Measurements from ENCODE around the gene MAGI3.
"Not testable (repeated sequence)": the region's sequence is repeated elsewhere in the genome, so short reads cannot be mapped to it uniquely, and the experiment has no call there.

The MAGI3 gene

GRCh38 chr1:113519556-113519955 is 129.2 kb downstream of the MAGI3 start:
- no peak for DNase-seq

- DNase-seq = no peak
These were observed 139.7 kb downstream of the MAGI3 start for GRCh38 chr1:113530021-113530420.

- no peak for DNase-seq
These were observed 141.0 kb downstream of the MAGI3 start for GRCh38 chr1:113531321-113531720.

GRCh38 chr1:113533061-113533460 is 142.7 kb downstream of the MAGI3 start:
- DNase-seq = no peak

- no peak for DNase-seq
These were observed 144.0 kb downstream of the MAGI3 start for GRCh38 chr1:113534130-113534817.

GRCh38 chr1:113534875-113535274 is 144.6 kb downstream of the MAGI3 start:
- DNase-seq = no peak

GRCh38 chr1:113536182-113536780 is 146.0 kb downstream of the MAGI3 start:
- DNase-seq = no peak

GRCh38 chr1:113538225-113538624 is 147.9 kb downstream of the MAGI3 start:
- no peak for DNase-seq

- no peak for DNase-seq
These were observed 150.0 kb downstream of the MAGI3 start for GRCh38 chr1:113540335-113540734.

- DNase-seq = no peak
These were observed 150.8 kb downstream of the MAGI3 start for GRCh38 chr1:113541106-113541505.

GRCh38 chr1:113542221-113542701 is 151.9 kb downstream of the MAGI3 start:
- DNase-seq = no peak

GRCh38 chr1:113543110-113543509 is 152.8 kb downstream of the MAGI3 start:
- DNase-seq = no peak

GRCh38 chr1:113545210-113545609 is 154.9 kb downstream of the MAGI3 start:
- DNase-seq = no peak

- DNase-seq = no peak
These were observed 155.3 kb downstream of the MAGI3 start for GRCh38 chr1:113545626-113546025.

- DNase-seq = no peak
These were observed 161.4 kb downstream of the MAGI3 start for GRCh38 chr1:113551728-113552127.

GRCh38 chr1:113552244-113552643 is 161.9 kb downstream of the MAGI3 start:
- DNase-seq = no peak

- DNase-seq = no peak
These were observed 166.9 kb downstream of the MAGI3 start for GRCh38 chr1:113557187-113557586.

GRCh38 chr1:113565621-113566020 is 175.3 kb downstream of the MAGI3 start:
- DNase-seq = no peak

- DNase-seq = no peak
These were observed 177.1 kb downstream of the MAGI3 start for GRCh38 chr1:113567427-113567826.

- not testable (repeated sequence) for DNase-seq
These were observed 185.5 kb downstream of the MAGI3 start for GRCh38 chr1:113575744-113576260.

- DNase-seq = no peak
These were observed 186.0 kb downstream of the MAGI3 start for GRCh38 chr1:113576271-113576670.

GRCh38 chr1:113579256-113580018 is 189.1 kb downstream of the MAGI3 start:
- DNase-seq = no peak

- DNase-seq = no peak
These were observed 191.0 kb downstream of the MAGI3 start for GRCh38 chr1:113581323-113581722.

- DNase-seq = no peak
These were observed 191.8 kb downstream of the MAGI3 start for GRCh38 chr1:113582084-113582483.
